Endothelial cell of umbilical vein (primary cell): ENCODE data around the gene STEAP4. TPM values are rescaled to one million over a fixed set of nuclear protein-coding genes. Genes with fewer than 3 reads are reported as not detected.

ENCODE experiments used
- BruUV-seq: library from RNA; stranded (reverse); fragments of 400-500 nt; replicated peaks from 2 replicates; lab custom pipeline; 2021; lab: Mats Ljungman, UMichigan
- CTCF ChIA-PET: fragments of 300-600, 350-600 bp; sonication (Branson Sonifier 250); formaldehyde crosslinking; loops from one replicate; lab custom pipeline; 2021; ENCODE audit warnings: antibody characterized with exemption, inconsistent platforms; lab: Charles Lee
- POLR2A ChIA-PET: fragments of 300-600, 350-600 bp; sonication (Branson Sonifier 250); formaldehyde crosslinking; loops from one replicate; lab custom pipeline; 2021; ENCODE audit warnings: antibody characterized with exemption, inconsistent platforms; lab: Charles Lee
- DNase-seq: peaks from one replicate; pipeline ENCODE4 v3.0.0-alpha.2; 2011; ENCODE audit warnings: low read depth, low spot score
- FAIRE-seq: peaks from 2 replicates; lab custom pipeline; 2011; peaks lifted over from hg19 to GRCh38; lab: Jason Lieb, UNC
- H2AFZ ChIP-seq: 2 replicates; pipeline ENCODE4 v1.6.0; 2012; ENCODE audit warnings: low read depth, low read length, control low read depth, inconsistent platforms
- H3K27ac ChIP-seq: 2 replicates; pipeline ENCODE4 v1.5.1; 2011; ENCODE audit warnings: low read depth, mild to moderate bottlenecking, control low read depth, low read length, moderate library complexity; ENCODE audit not compliant: insufficient read depth
- H3K27me3 ChIP-seq, 2 experiments: 2 replicates each; pipeline versions ENCODE4 v1.6.0 to v1.6.1; 2011; ENCODE audit warnings: low read length in 2 of 2, mixed read lengths in 1 of 2; ENCODE audit not compliant: control insufficient read depth in 2 of 2, insufficient read depth in 2 of 2
- H3K36me3 ChIP-seq, 2 experiments: 2 replicates in 1 of 2; 3 replicates in 1 of 2; pipeline ENCODE4 v1.5.1; 2011; ENCODE audit warnings: low read length in 2 of 2, mild to moderate bottlenecking in 1 of 2, moderate library complexity in 1 of 2; ENCODE audit not compliant: control insufficient read depth in 2 of 2, insufficient read depth in 2 of 2; ENCODE audit errors: extremely low read depth in 1 of 2
- H3K4me1 ChIP-seq: 3 replicates; pipeline ENCODE4 v1.5.1; 2011; ENCODE audit warnings: mild to moderate bottlenecking, low read length; ENCODE audit not compliant: control insufficient read depth, insufficient read depth; ENCODE audit errors: extremely low read depth
- H3K4me2 ChIP-seq: 2 replicates; pipeline ENCODE4 v1.6.1; 2011; ENCODE audit warnings: low read length, control low read depth, mixed read lengths; ENCODE audit not compliant: insufficient read depth
- H3K4me3 ChIP-seq, 3 experiments: fragments of 200-600 bp in 1 of 3; sonication (generic), shearing (Covaris generic) in 1 of 3; replicated peaks in 1 of 3; 2 replicates each; pipeline ENCODE4 v1.5.1; 2011 to 2016; ENCODE audit warnings: control low read depth in 3 of 3, low read length in 3 of 3, mild to moderate bottlenecking in 2 of 3, inconsistent platforms in 1 of 3, low read depth in 1 of 3, moderate library complexity in 1 of 3; ENCODE audit not compliant: insufficient read depth in 1 of 3
- H3K79me2 ChIP-seq: 2 replicates; pipeline ENCODE4 v1.6.0; 2012; ENCODE audit warnings: low read length, inconsistent platforms; ENCODE audit not compliant: control insufficient read depth, insufficient read depth
- H3K9ac ChIP-seq: replicated peaks from 2 replicates; pipeline ENCODE3; 2011; ENCODE audit warnings: low read length, control low read depth; ENCODE audit not compliant: insufficient read depth; ENCODE audit errors: extremely low read depth
- H3K9me1 ChIP-seq: replicated peaks from 3 replicates; pipeline ENCODE4 v1.6.0; 2011; ENCODE audit warnings: mild to moderate bottlenecking, low read length; ENCODE audit not compliant: control insufficient read depth, insufficient read depth; ENCODE audit errors: extremely low read depth
- H3K9me3 ChIP-seq: replicated peaks from 2 replicates; pipeline ENCODE4 v1.5.1; 2012; ENCODE audit warnings: low read length, inconsistent platforms; ENCODE audit not compliant: control insufficient read depth, insufficient read depth
- H4K20me1 ChIP-seq: replicated peaks from 2 replicates; pipeline ENCODE3; 2011; ENCODE audit warnings: mild to moderate bottlenecking, low read length; ENCODE audit not compliant: control insufficient read depth, insufficient read depth; ENCODE audit errors: extremely low read depth
- EZH2 ChIP-seq: IDR thresholded peaks from 2 replicates; pipeline ENCODE4 v1.6.1; 2012; ENCODE audit warnings: borderline replicate concordance, low read depth, mild to moderate bottlenecking, moderate library complexity, low read length, inconsistent platforms; ENCODE audit not compliant: severe bottlenecking
- FOS ChIP-seq: IDR thresholded peaks from 2 replicates; pipeline ENCODE4 v1.6.1; 2011; ENCODE audit warnings: mild to moderate bottlenecking, low read length, moderate library complexity, borderline replicate concordance; ENCODE audit not compliant: insufficient read depth
- GATA2 ChIP-seq: IDR thresholded peaks from 2 replicates; pipeline ENCODE4 v1.7.0; 2011; ENCODE audit warnings: low read depth, mild to moderate bottlenecking, moderate library complexity, mixed read lengths, low read length; ENCODE audit not compliant: insufficient read length, insufficient read depth
- JUN ChIP-seq: IDR thresholded peaks from 2 replicates; pipeline ENCODE4 v1.6.1; 2011; ENCODE audit warnings: borderline replicate concordance, low read depth; ENCODE audit not compliant: insufficient read length, insufficient read depth
- MYC ChIP-seq: IDR thresholded peaks from one replicate; pipeline ENCODE4 v1.6.1; 2011; ENCODE audit warnings: mild to moderate bottlenecking, low read depth, low read length
- POLR2A ChIP-seq: IDR thresholded peaks from 2 replicates; pipeline ENCODE4 v1.6.1; 2012; ENCODE audit warnings: low read depth, mild to moderate bottlenecking, control low read depth, low read length
- POLR2AphosphoS5 ChIP-seq: IDR thresholded peaks from 2 replicates; pipeline ENCODE4 v1.6.1; 2012; ENCODE audit warnings: low read depth, mild to moderate bottlenecking, control low read depth, low read length, moderate library complexity; ENCODE audit not compliant: insufficient read depth
- dilution Hi-C: fragments of 300-500 bp; cut with MboI; formaldehyde crosslinking; loops from one replicate; pipeline ENCODE4 v1.15.0; 2019; ENCODE audit warnings: low sequenced_read_pairs; ENCODE audit not compliant: extremely low pct_ligation_motif_present
- intact Hi-C: fragments of 100-400 bp; cut with micrococcal nuclease; formaldehyde crosslinking; loops from one replicate; pipeline ENCODE4 v1.10.0; 2022
- polyA plus RNA-seq, 4 experiments: library from polyadenylated mRNA; depleted of rRNA in 3 of 4; stranded (reverse) in 3 of 4; unstranded in 1 of 4; fragments of >200 nt; gene quantifications; 2 replicates each; pipeline versions ENCODE4 v1.2.1 to v1.2.3, GENCODE V29; 2011 to 2012; ENCODE audit warnings: missing spikeins in 1 of 4
- total RNA-seq: library from RNA; stranded (reverse); gene quantifications from 2 replicates; pipeline ENCODE4 v1.2.3, GENCODE V29; 2021
- TF ChIP-seq, protein P1 (sequence below): IDR thresholded peaks from 2 replicates; pipeline ENCODE4 v1.6.1; 2011; ENCODE audit not compliant: insufficient read depth, insufficient read length
- TF ChIP-seq, protein P2 (sequence below), 2 donors: IDR thresholded peaks; 1 replicate in 1 of 2; 2 replicates in 1 of 2; pipeline ENCODE4 v1.5.1; 2011; ENCODE audit warnings: low read length in 2 of 2, mild to moderate bottlenecking in 2 of 2, moderate library complexity in 2 of 2, control low read depth in 1 of 2, inconsistent platforms in 1 of 2, low read depth in 1 of 2; ENCODE audit not compliant: insufficient read depth in 1 of 2; ENCODE audit errors: extremely low read depth in 1 of 2

The STEAP4 gene
- total and polyA plus RNA-seq, 2 donors (not counting 3 experiments of a cell fraction or from before 2014, with no cell fraction given), result not detected

DNA sequence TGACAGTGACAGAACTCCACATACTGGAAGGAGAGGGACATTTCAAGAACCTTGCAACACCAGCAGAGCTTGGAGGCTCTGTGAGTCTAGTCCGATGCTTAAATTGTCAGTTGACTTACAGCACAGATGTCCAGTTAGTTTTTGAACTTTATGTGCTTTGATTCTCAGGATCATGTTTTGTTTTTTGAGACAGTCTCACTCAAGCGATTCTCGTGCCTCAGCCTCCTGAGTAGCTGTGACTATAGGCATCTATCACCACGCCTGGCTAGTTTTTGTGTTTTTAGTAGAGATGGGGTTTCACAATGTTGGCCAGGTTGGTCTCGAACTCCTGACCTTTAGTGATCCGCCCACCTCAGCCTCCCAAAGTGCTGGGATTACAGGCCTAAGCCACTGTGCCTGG, 31.8 kb upstream of the STEAP4 start:
- Histone ChIP-seq H4K20me1 (no peaks in the 10 kb centered on the region), H3K79me2 (no peaks in the 10 kb centered on the region), H3K27ac (no peak overlapping the region), H3K9me1 (no peaks in the 10 kb centered on the region), H3K27me3 (no peaks in the 10 kb centered on the region), H2AFZ (no peak overlapping the region), H3K36me3 (no peaks in the 10 kb centered on the region), H3K4me1 (no peaks in the 10 kb centered on the region), H3K9me3 (no peaks in the 10 kb centered on the region), H3K4me3 (no peak overlapping the region), H3K9ac (no peak overlapping the region), H3K4me2 (no peak overlapping the region)
- CTCF ChIA-PET, result no interaction called here
- intact Hi-C loops, result no loop called here
- dilution Hi-C loops, result no loop called here
- BruUV-seq, result no TSS peak
- TF ChIP-seq, protein P1, sequence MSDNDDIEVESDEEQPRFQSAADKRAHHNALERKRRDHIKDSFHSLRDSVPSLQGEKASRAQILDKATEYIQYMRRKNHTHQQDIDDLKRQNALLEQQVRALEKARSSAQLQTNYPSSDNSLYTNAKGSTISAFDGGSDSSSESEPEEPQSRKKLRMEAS, result no peak
- no peak for TF ChIP-seq MYC
- POLR2A ChIA-PET, result no interaction called here
- DNase-seq (no peak), FAIRE-seq (no peak)

DNA sequence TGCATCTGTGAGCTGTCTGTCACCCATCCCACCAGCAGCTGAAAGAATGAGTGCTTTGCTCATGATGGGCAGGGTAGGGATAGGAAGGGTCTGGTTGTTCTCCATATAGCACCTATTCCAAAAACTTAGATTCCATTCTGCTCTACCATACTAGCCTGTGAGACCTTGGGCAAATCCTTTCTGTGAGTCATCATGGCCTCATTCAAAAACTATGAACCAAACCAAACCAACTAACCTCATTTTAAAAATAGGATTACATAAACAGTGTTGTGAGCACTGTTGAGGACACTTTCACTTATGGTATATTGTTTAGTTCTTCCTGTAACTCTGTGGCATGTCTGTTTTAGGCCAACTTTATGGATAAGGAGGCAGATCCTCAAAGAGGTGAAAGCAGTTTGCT, 30.9 kb upstream of the STEAP4 start:
- ChIA-PET CTCF (no interaction called here), POLR2A (no interaction called here)
- no TSS peak for BruUV-seq

More for the DNA sequence above, 30.9 kb upstream of the STEAP4 start:
- Histone ChIP-seq H3K4me2 (no peak overlapping the region), H3K9me1 (no peaks in the 10 kb centered on the region), H3K4me3 (no peak overlapping the region), H3K36me3 (no peaks in the 10 kb centered on the region), H3K27me3 (no peaks in the 10 kb centered on the region), H3K79me2 (no peaks in the 10 kb centered on the region), H2AFZ (no peak overlapping the region), H3K27ac (no peak overlapping the region), H3K4me1 (no peaks in the 10 kb centered on the region), H4K20me1 (no peaks in the 10 kb centered on the region), H3K9me3 (no peaks in the 10 kb centered on the region), H3K9ac (no peak overlapping the region)
- dilution Hi-C loops (no loop called here), intact Hi-C loops (no loop called here)
- TF ChIP-seq, protein P1, result no peak
- TF ChIP-seq POLR2A, result no peak
- no peak for TF ChIP-seq JUN
- TF ChIP-seq, protein P2, sequence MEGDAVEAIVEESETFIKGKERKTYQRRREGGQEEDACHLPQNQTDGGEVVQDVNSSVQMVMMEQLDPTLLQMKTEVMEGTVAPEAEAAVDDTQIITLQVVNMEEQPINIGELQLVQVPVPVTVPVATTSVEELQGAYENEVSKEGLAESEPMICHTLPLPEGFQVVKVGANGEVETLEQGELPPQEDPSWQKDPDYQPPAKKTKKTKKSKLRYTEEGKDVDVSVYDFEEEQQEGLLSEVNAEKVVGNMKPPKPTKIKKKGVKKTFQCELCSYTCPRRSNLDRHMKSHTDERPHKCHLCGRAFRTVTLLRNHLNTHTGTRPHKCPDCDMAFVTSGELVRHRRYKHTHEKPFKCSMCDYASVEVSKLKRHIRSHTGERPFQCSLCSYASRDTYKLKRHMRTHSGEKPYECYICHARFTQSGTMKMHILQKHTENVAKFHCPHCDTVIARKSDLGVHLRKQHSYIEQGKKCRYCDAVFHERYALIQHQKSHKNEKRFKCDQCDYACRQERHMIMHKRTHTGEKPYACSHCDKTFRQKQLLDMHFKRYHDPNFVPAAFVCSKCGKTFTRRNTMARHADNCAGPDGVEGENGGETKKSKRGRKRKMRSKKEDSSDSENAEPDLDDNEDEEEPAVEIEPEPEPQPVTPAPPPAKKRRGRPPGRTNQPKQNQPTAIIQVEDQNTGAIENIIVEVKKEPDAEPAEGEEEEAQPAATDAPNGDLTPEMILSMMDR (IDR thresholded peaks at IDR 0.05; ENCODE audit: extremely low read depth in 1 of 2, insufficient read depth in 1 of 2, low read depth in 1 of 2, low read length in 2 of 2), result no peak
- no peak for TF ChIP-seq GATA2
- TF ChIP-seq POLR2AphosphoS5, result no peak
- no peak for TF ChIP-seq FOS
- TF ChIP-seq MYC, result no peak
- TF ChIP-seq EZH2, result no peak
- FAIRE-seq (no peak), DNase-seq (no peak)
